Measurements from ENCODE around the gene KPNA4.

Gene KPNA4

GRCh38 chr3:160448845-160449635 lies 116.3 kb downstream of the KPNA4 start:
- no peak for DNase-seq

DNA sequence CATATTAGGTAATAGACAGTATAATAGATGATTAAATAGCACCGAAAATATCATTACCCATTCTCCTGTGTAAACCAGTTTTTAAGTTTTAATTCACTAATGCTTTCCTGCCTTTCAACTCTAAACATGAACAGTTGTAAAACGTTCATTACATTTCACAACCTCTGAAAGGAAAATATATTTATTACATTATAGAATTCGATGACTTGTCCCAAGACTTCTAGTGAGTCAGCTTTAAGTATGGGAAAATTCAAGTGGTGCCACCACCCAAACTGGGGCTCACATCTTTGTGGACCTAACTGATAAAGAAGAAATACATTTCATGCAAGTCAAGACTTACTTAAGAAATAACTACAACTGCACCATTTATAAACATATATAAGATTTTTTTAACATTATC lies 117.8 kb downstream of the KPNA4 start:
- DNase-seq: no peak

DNA sequence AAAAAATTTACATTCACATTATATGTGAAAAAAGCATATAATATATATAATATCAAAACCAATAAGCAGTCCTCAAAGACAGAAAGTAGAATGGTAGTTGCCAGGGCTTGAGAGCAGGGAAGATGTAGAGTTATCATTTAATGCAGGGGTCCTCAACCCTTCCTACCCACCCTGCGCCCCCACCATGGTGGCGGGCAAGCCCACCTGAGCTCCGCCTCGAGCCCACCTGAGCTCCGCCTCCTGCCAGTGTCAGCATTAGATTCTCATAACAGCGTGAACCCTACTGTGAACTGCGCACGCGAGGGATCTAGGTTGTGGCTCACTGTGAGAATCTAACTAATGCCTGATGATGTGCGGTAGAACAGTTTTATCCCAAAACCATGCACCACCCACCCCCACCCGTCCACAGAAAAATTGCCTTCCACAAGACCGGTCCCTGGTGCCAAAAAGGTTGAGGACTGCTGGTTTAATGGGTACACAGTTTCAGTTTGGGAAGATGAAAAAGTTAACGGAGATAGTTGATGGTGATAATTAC lies 118.8 kb downstream of the KPNA4 start:
- no peak for DNase-seq

DNA sequence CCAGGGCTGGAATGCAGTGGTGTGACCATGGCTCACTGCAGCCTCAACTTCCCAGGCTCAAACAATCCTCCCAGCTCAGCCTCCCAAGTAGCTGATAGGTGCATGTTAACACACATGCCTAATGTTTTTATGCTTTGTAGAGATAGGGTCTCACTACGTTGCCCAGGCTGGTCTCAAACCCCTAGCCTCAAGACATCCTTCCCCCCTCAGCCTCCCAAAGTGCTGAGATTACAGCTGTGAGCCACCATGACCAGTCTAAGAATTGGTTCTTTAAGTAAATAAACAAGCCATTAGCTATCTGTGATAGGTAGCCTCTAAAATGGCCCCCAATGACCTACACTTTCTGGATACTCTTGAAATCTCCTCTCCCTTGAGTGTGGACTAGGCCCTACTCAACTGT lies 119.5 kb downstream of the KPNA4 start:
- no peak for DNase-seq

All from stimulated activated CD8-positive, alpha-beta memory T cell treated with anti-CD3 and anti-CD28 coated beads, Interleukin-4, amount 100 ng/mL, for 48 hours (primary cell).